Bladder microvascular endothelial cell (primary cell): ENCODE data around the gene KATNIP. TPM values are rescaled to one million over a fixed set of nuclear protein-coding genes. Genes with fewer than 3 reads are reported as not detected.

Experiments used
- total RNA-seq: library from RNA; depleted of rRNA; stranded (reverse); fragments of >200 nt; gene quantifications from 2 replicates; pipeline ENCODE4 v1.2.3, GENCODE V29; 2014

Gene KATNIP
- 11.7 and 36.9 TPM in 2 replicates for total RNA-seq

DNA sequence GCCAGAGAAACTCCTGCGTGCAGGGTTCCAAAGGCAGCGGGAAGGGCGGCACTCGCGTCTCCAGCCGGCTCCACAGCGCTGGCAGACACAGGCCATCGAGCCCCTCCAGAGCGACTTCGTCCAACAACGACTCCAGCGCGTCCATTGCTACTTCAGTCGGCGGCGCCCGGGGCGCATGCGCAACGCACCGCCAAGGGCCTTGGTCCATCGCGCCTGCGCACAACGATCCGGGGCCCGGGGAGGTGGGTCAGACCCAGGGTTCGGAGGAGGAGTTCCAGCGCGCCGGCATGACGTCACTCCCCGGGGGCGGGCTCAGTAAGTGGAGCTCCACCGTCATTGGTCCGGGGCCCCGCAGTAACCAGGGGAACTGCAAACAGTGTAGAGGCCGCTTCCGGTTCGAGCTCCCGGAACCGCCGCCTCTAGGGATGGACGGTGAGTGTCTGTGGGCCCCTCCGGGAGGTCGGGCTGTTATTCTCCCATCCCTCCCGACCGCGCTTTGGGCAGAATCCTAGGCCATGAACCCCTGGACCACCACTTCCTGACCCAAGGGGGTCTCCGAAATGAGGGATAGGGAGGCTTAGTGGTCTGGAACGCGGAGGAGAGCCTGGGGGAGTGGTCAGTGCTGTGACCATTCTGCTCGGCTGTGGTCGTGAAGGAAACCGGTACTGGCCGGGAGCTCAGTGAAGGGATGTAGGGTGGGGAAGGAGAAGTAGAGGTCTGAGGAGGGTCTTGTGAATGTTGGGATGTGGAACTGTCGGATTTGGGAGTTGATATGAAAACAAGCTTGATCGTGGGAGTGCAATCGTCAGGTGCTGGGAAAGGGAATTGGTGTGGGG, at the start of gene KATNIP, which contains the start of gene GTF3C1:
Gene KATNIP, plus strand, starts transcription at position 399 of the 836 bp plus-strand sequence. Its CDS starts 27 bp downstream, at position 426.
Gene GTF3C1, minus strand, starts transcription at position 168 of the 836 bp plus-strand sequence. Its CDS starts 23 bp downstream, at position 145.

Other genes with a start within 250 kb of the KATNIP start
- 35.9 and 66.6 TPM in 2 replicates for gene IL4R, start 236.2 kb upstream of the KATNIP start, total RNA-seq
- 0.16 TPM in 1 of 2 replicates, not detected in the other for gene IL21R, start 148.0 kb upstream of the KATNIP start, total RNA-seq
- 59.7 and 117 TPM in 2 replicates for gene GTF3C1, start 231 bp upstream of the KATNIP start, total RNA-seq